NCI-H1694 (cell line): ENCODE results near the gene SCYGR2.

Source experiments
- DNase-seq: peaks from one replicate; lab custom pipeline; 2025; lab: John Stamatoyannopoulos, UW

Gene SCYGR2

DNA sequence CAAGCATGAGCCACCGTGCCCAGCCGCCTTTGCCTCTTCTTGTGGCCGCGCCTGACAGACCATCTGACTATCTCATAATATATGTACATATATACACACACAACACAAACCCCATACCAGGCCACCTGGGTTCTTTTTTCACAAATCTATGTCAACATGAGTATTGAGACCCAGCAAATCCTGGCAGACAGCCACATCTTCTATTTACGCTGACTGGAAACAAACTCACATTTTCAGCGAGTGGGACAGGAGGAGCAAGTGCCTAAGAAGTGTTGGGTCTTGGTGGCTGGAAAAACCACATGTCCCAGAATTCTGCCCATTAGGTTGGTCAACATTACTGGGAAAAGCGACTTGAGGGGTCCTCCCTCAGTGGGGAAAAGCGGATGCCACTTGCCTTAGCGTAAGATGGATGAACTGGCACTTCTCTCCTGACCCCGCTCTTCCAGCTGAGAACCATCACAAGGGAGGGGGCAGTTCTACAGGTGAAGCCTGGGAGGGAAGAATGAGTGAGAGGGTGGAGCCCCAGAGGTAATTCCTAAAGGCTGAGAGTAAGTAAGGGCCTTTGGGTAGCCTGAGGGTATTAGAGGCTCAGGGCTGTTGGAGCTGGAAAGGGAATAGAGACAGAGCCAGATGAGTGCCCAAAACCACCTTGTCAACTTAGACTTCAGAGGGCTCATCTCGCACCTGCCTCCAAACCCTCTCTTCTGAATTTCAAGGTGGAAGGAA, 14.0 kb downstream of the SCYGR2 start:
- DNase-seq, result no peak

DNA sequence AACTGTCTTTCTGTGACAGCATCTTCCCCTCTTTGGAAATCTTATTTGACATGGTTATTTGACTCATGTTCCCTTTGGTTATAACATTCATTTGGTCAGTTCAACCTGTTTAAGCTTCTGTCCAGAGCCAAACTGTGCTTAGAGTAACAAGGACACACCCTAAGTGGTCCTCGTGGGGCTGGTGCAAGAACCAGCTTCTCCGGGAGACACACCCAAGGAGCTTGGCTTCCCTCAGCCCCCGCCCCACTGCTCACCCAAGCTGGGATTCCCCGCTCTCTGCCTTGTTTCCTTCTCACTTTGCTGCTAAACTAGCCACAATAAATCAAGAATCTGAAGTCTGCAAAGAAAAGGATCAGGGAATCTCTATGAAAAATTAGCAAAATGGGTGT, 14.6 kb downstream of the SCYGR2 start:
- DNase-seq, result no peak

GRCh38 chr2:227614246-227614645, 15.6 kb downstream of the SCYGR2 start:
- no peak for DNase-seq

GRCh38 chr2:227614740-227615139, 16.0 kb downstream of the SCYGR2 start, which contains the start of gene SCYGR3:
TSS of gene SCYGR3 (minus strand) at chr2:227614840. CDS start at chr2:227614840, 0 bp downstream.
- no peak for DNase-seq

- DNase-seq, result no peak
These were observed 16.5 kb downstream of the SCYGR2 start for GRCh38 chr2:227615181-227615580.

DNA sequence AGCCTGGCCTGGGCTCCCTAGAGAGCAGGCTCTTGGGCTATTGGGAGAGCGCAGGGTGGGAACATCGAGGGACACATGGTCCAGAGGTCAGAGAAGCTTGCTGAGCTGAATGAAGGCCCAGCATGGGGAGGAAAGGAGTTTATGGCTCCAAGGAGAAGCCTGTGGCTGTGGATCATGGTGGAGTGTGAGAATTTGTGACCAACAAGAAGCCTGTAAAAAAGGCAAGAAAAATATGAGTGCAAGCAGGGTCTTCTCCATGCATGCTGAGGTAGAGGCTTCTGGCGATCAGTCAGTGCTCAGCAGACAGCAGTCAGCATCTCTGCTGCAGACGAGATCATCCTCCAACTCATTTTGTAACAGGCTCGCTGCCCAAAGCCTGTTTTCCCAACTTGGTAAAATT, 17.2 kb downstream of the SCYGR2 start:
- DNase-seq, result no peak

GRCh38 chr2:227616631-227617030, 17.9 kb downstream of the SCYGR2 start:
- DNase-seq, result no peak

DNA sequence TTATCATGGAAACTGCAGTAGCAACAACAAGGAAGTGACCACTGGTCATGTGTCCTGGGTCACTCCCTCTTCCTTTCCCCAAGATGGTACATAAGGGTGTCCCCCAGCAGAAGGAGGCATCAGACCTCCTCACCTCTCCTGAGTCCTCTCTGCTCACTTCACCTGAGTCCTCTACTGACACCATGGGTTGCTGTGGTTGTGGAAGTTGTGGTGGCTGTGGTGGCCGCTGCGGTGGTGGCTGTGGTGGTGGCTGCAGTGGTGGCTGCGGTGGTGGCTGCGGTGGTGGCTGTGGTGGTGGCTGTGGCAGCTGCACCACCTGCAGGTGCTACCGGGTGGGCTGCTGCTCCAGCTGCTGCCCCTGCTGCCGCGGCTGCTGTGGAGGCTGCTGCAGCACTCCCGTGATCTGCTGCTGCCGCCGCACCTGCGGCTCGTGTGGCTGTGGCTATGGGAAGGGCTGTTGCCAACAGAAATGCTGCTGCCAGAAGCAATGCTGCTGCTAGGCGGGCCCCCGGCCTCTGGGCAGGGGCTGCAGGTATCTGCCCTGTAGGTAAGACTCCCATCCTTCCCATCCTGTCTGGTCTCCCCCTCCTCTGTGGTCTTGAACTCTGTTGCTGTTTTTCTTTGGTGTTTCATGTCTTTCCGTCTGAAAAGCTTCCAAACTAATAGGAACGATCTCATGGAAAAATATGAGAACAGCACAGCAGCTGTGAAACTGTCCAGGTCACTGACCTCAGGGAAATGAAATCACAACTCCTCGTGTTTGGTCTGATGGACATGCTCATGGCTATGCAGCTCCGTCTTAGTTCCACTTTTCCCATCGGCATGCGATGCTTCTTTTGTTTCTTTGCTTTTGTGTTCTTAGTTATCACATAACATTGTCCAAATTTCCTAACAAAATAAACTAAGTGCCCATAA, 18.9 kb downstream of the SCYGR2 start, which contains the start of gene SCYGR4:
TSS of gene SCYGR4 (plus strand) at position 183 of the 915 bp plus-strand sequence. CDS start at position 183, 0 bp downstream.
- no peak for DNase-seq

DNA sequence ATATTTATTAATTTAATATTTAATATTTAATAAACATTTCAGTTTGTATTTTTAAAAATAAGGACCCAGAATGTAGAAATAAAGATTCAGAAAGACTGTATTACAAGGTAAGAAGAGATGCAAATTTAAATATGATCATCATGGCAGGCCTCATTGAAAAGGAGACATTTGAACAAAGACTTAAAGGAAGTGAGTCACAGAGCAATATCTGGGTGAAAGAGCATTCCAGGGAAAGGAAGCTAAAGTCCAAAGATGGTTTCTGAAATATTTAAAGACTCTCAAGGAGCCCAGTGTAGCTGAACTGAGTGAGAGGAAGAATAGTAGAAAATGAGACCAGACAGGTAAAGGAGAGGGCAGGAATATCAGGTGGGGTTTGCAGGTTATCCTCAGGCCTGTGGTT, 24.5 kb downstream of the SCYGR2 start:
- DNase-seq, result no peak

- DNase-seq, result no peak
These were observed 26.7 kb downstream of the SCYGR2 start for GRCh38 chr2:227625420-227625819.

DNA sequence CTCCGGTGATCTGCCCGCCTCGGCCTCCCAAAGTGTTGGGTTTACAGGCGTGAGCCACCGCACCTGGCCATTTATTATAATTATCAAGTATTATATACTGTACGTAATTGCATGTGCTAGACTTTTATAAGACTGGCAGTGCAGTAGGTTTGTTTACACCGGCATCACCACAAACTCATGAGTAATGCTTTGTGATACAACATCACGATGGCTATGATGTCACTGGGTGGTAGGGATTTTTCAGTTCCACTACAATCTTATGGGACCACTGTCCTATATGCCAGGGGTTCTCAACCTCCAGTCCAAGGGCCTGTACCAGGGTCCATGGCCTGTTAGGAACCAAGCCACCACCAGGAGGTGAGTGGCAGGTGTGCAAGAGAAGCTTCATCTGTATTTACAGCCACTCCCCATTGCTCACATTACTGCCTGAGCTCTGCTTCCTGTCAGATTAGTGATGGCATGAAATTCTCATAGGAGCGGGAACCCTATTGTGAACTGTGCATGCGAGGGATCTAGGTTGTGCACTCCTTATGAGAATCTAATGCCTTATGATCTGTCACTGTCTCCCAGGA, 28.0 kb downstream of the SCYGR2 start:
- DNase-seq, result no peak

GRCh38 chr2:227627769-227628168, 29.1 kb downstream of the SCYGR2 start:
- DNase-seq, result no peak

GRCh38 chr2:227629435-227629834, 30.7 kb downstream of the SCYGR2 start:
- no peak for DNase-seq

GRCh38 chr2:227630322-227630721, 31.6 kb downstream of the SCYGR2 start:
- no peak for DNase-seq

- DNase-seq, result no peak
These were observed 34.1 kb downstream of the SCYGR2 start for GRCh38 chr2:227632827-227633226.

GRCh38 chr2:227634201-227634600, 35.5 kb downstream of the SCYGR2 start:
- no peak for DNase-seq

GRCh38 chr2:227642656-227643055, 44.0 kb downstream of the SCYGR2 start:
- no peak for DNase-seq

DNA sequence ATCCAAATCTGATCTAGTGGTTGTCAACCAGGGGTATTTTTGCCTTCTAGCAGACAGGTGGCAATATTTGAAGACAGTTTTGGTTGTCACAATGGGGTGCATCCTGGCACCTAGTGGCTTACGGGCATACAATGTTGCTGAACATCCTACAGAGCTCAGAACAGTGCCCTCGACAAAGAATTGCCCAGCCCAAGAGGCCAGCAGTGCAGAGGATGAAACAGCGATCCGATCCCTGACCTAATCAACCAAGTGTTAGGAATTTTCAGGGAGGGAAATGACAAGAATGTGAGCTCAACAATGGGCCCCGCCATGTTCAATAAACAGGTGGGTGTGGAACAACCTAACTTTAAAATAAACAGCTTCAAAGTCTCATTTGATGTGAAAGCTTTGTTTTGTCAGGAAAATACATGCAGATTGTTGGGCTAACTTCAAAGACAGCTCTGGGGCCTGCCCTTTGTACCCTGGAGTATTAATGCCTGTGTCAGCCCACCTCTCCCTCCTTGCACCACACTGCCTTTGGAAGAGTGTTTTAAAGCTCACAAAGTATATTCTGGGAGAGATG, 45.4 kb downstream of the SCYGR2 start:
- no peak for DNase-seq
